ENCODE measurements around the gene PRR14L.

PRR14L gene

DNA sequence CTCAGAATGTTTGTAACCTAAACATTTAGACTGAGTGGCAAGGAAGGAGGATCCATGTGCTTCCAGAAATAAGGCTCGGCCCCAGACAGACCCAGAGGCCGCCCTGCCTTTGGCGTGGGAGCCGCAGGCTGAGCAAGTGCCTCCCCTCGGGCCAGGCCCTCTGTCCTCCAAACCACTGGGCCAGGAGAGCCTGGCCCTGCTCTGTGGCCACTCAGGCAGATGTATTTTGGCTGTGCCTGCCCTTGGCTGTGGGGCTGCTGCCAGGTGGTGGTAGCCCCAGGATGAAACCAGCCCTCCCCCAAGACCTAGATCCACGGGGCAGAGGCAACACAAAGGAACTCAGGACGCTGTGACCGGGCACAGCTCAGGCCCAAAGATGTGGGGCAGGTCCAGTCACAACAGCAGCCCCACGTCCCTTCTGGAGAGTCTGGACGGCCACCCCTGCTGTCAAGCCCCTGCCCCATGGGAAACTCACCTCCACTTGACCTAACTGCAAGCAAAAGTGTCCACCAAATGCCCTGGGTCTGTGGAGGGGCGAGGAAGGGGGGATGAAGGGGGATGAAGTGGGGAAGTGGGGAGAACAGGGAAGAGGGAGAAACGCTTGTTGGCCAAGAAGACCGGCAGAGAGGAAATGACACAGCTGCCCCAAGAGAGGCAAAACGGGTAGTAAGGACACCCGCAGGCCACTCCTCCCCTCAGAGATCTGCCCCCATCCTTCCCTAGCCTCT, 111.9 kb downstream of the PRR14L start:
- no peak for FAIRE-seq

- FAIRE-seq = no peak
Observed at GRCh38 chr22:31637447-31637890, 112.5 kb downstream of the PRR14L start.

DNA sequence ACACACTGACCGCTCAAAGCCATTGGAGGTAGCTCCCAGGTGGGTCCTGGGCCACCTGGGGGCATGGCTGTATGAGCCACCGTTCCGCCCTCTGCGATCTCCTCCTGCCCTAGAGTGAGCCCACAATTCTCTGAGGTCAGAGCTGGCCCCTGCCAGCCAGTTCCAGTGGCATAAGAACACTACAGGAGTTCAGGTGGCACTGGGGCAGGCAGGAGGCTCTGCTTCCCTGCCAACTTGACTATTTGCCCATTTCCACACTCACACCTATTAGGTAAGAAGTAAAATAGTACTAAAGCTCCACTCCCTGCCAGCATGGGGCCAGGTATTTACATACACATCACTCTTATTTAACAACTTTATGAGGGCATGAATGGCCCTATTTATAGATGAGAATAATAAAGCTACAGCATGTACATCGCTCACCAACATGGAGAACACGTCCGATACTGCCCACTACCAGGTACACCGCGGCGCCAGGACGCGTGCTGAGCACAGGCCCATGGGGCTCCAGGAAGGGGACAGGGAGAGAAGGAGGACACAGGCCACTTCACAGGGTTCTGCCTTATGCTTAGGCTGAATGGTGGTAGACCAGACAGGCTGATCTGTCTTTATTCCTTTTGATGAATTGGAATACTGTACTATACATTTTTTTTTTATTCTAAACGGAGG, 114.2 kb downstream of the PRR14L start:
- FAIRE-seq = no peak

- FAIRE-seq = no peak
Observed at GRCh38 chr22:31631436-31631835, 118.5 kb downstream of the PRR14L start.

All from TTC549 (cell line).